HG03045 (cell line): ENCODE measurements around the gene RBBP8NL.
A peak's percentile ranks its signal among the peaks of the same experiment; 100 is the strongest.

Experiments used
- ATAC-seq: cut with Tn5 transposase; IDR thresholded peaks from one replicate; pipeline ENCODE4 v1.9.1; 2021; ENCODE audit warnings: mild to moderate bottlenecking, moderate library complexity; ENCODE audit not compliant: unreplicated experiment

RBBP8NL gene

DNA sequence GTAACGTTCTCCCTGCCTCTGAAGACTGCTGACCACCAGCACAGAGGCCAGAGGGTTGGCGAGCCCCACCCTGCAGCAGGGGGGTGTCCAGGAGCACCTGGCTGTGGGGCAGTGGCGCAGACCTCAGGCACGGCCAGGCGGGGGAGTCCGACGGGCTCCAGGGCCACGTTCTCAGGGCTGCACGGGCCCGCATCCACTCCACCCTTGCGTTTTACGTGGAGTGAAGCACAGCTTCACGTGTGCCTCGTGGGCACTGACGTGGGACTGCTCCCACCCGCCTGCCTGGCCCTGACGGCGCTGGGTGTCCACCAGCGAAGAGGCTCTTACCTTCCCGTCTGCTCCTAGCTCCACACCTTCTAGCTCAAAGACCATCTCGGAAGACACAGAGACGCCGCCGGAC lies 33.5 kb downstream of the RBBP8NL start:
- no peak for ATAC-seq

DNA sequence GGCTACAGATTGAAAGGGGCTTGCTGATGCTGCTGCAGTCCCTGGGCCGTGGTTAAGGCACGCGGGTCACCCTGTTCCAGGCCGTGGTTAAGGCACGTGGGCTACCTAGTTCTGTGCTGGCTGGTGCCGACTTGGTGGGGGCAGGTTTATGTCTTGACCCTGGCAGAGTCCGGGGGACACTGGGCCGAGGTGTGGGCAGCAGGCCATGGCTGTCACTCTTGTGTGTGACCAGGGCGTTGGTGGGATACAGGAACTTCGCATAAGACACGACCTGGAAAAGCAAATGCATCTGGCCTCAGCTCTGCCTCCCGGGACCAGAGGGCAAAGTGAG lies 34.0 kb downstream of the RBBP8NL start:
- ATAC-seq, result no peak

DNA sequence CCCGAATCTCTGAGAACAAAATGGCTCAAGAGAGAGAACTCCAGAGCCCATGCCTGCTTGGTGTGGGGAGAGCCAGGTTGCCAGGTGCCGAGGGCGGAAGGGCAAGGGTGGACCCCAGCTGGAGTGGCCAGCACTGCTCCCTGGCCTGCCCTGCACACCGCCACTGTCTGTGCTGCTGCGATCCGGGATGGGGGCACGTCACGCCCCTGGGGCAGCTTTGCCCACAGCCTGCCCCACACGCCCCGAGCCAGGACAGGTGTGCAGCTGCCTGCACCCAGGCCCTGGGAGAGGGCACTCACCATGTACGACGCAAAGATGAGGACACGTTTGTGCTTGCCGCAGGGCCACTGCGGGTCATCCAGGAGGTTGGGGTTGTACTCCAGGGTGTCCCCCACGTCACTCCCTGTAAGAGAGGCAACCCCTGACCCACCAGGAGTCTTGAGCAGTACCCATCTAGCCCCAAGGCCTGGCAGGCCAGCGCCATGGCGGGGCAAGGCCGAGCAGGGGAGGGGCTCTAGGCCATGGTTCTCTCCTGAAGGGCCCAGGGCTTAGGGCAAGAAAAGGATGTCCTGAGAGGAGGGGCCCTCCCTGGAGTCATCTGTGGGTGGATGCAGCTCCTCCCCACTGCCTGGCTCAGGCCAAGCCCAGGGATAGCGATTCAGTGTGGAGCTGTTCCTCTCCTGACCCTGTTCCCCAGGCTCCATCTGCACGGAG lies 34.6 kb downstream of the RBBP8NL start:
- ATAC-seq, result no peak

DNA sequence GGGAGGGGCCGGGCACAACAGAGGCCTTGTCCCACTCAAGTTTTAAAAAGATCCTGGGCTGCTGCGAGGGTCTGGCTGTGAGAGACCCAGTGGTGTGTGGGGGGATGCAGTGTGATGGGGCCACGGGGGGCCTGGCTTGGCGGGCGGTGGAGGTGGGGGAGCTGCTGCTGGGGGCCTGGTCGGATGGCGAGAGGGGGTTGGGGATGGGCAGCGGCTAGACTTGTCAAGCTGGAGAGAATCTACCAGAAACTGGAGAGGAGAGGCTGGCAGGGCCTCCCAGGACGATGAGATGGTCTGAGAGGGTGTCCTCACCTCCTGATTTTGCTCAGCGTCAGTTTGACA lies 35.3 kb downstream of the RBBP8NL start:
- no peak for ATAC-seq

DNA sequence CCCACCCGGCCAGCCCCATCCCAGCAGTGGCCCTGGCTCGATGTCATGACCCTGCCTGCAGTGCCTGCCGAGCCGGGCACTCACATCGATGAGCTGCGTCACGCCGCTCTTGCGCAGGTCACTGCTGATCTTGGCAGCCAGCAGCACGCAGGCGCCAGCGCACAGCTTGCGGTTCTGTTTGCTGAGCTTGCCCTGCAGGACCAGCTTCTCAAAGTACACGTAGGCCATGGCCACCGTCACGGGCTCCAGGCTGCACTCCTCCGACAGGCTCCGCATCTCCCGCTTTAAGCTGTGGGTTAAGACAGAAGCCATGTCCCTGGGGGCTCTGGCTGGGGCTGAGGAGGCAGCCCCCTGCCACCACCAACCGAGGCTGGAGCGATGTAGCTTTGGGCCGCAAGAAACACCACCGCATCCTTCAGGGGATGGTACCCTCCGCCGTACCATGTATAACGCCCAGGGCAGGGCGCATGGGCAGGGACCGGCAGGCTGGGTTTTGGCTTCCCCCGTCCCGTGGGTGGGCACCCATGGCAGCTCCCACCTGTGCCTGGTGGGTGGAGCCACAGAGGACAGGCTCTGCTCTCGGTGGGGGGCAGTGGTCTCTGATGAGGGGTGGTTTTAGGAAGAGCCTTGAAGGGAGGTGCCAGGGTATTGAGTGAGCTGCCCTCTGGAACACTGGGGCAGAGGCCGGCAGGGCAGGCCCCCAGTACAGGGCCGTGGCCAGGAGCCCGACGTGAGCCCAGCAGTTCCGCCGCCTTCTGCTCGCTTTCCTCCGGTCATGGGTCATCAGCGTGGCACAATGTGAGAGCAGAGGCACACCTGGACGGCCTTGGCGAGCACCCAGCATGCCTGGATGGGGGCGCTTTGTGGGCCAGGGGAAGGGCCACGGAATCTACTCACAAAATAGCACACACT lies 35.9 kb downstream of the RBBP8NL start:
- ATAC-seq, result no peak

DNA sequence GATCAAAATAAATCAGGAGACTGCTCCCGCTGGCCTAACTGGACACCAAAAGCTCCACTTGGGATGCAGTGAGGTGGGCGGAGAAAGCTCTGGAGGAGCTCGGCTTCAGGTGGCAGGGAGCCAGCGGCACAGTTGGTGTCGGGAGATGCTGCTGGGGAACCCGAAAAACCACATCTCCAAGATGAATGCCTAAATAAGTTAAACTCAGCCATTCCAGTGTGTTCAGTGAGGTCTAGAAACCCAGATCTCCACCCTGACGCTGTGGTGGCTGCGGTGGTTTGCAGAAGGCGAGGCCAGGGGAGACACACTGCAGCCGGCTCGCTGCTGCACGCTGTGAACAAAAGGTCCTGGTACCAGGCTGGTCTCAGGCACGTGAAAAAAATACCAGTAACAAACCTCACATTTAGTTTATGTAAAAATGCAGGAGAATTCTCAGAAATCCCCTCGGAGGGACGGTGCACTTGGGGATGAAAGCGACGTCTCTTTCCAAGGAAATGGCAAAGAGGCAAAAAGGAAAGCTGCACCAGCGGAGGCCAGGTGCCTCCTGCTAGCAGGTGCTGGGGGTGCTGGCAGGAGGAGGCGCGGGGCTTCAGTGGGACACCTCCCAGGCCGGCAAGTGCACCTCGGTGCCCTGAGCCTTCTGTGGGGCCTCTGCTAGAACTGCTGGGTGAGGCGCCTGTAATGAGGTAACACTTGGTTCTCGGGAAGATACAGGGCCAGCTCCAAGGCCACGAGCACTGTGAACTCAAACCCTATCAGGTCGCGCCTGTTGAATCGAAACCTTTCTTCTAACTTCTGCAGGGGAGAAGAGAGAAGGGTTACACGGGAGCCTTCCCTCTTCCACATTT lies 36.8 kb downstream of the RBBP8NL start:
- ATAC-seq, result no peak

DNA sequence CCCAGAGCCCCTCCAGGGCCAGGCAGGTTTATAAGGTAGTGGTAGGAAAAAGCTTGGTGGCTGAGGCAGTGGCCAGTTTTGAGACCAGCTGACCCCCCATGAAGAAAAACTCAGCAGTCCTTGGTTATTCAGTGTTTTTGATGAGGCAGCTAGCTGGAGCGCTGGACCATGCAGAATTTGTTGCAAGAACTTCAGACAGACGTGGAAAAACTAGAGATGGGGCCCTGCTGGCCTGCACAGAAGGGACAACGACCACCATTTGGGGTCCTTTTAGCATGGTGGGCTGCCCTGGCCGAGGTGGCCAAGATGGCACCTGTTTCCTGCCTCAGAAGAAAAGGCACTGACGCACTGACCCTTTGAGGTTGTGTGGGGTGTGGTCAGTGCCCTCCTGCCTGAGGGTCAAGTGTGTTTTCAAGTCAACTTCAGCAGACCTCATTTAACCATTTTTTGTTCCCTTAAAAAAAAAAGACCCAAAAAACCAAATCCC lies 37.7 kb downstream of the RBBP8NL start:
- no peak for ATAC-seq

DNA sequence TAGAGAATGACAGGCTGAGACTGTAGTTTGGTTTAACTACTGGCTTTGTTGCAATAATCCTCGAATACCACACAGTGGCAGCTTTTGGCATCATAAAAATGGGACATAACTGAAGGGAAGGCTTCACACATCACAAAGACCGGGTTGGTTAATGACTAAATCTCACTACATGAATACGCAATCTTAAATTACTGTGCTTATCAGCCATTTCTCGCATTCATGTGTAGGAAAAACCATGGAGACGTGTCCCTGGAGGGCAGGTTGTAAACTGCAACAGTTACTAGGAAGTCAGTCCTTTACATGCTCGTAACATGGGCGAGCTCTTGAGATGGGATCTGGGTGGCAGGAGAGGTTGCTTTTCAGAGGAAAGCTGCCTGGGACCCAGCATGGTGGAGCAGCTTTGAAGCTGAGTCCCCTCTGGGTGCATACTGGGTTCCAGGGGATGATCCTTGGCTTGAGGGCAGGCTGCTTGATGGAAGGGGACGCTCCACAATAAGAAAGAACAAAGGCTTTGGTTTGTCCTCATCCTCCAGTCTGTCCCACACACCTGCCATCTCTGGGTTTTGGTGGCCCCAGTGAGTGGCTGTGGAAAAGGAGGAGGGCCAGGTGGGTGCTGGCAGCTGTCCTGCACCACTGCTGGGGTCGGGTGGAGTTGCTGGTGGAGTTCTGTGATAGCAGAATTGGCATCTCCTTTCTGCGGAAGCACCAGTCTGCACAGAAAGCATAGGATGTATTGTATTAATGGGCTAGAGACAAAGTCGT lies 38.3 kb downstream of the RBBP8NL start:
- ATAC-seq, result no peak

DNA sequence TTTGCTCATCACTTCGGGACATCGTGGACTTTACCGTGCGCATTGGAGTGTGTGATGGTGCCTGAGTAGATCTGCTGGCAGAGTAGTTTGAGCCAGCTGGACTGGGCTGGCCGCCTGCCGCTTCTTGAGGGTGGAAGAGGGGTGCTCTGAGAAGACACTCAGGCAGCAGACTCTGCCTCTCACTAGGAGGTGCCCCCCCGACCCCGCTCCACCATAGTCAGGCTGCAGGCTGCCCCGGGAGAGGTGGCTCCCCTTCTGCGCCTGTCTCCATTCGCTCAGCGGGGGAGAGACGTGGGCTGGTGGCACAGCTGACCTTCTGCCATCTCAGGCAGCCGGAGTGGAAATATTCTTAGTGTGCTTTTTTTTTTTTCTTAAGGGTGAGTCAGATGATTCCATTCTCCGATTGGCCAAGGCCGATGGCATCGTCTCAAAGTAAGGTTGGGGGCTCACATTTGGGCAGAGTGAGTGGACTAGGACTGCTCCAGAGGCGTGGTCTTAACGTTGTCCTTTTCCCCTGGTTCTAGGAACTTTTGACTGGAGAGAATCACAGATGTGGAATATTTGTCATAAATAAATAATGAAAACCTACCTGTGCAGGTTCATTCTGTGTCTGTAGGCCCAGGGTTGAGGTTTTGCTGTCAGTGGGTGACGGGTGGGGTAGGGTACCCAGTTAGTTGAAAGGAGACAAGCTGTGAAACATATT lies 39.3 kb downstream of the RBBP8NL start:
- ATAC-seq, result no peak

DNA sequence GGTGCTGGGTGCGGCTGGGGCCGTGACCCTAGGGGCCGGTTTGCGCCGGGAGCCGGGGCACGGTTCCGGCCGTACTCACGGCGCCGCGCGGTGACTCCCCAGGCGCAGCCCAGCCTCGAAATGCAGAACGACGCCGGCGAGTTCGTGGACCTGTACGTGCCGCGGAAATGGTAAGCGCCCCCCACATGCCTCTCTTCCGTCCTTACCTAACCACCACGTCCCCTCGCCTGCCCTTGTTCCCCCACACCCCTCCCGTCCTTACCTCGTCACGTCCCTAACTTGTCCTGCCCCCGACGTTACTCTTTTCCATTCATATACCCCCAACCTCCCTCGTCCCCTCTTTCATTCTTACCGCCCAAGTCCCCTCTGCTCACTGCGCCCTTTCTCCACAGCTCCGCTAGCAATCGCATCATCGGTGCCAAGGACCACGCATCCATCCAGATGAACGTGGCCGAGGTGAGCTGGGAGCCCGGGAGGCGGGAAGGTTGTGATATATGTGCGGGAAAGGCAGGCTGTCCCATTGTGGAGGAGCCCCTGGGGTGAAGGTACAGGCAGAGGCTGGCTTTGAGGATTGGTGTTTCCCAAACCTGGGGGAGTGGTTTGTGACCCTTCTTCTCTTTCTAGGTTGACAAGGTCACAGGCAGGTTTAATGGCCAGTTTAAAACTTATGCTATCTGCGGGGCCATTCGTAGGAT lies 40.0 kb downstream of the RBBP8NL start:
- ATAC-seq, result no peak

DNA sequence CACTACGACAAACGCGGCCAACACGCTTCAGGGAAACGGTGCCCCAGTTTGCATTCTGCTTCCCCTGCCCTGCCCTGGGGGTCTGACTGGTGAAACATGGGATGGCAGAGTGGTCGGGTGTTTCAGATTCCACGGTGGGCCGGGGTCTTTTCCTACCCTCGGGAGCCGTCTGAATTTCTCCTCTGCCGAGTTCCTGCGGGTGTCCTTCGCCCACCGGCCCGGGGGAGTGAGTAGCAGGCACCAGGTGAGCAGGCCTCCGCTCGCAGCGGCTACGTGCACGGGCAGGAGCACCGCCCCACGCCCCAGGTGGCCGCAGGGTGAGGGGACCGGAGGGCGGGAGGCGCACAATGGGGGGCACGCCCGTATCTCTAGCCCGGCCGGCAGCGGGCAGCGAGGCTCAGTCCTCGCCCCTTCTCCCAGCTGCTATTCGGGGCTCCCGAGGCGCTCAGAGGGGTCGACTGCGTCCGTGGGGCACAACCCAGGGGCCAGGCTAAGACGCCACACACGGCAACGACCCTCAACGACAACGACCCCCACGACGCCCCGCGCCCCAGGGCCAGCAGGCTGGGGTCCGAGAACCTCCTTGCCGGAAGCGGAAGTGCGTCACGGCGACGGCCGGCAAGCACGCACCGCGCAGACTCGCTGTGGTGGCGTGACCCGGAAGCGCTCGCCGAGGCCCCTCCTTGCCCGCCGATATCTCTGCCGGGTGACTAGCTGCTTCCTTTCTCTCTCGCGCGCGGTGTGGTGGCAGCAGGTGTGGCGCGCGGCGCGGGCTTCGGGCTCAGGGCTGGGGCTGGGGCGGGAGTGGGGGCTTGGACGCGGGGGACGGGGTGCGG lies 40.7 kb downstream of the RBBP8NL start, which contains the start of gene RPS21:
Gene RPS21, plus strand, starts transcription at position 721 of the 836 bp plus-strand sequence. CDS start 236 bp downstream, outside the sequence.
- peak; percentile 82 for ATAC-seq

DNA sequence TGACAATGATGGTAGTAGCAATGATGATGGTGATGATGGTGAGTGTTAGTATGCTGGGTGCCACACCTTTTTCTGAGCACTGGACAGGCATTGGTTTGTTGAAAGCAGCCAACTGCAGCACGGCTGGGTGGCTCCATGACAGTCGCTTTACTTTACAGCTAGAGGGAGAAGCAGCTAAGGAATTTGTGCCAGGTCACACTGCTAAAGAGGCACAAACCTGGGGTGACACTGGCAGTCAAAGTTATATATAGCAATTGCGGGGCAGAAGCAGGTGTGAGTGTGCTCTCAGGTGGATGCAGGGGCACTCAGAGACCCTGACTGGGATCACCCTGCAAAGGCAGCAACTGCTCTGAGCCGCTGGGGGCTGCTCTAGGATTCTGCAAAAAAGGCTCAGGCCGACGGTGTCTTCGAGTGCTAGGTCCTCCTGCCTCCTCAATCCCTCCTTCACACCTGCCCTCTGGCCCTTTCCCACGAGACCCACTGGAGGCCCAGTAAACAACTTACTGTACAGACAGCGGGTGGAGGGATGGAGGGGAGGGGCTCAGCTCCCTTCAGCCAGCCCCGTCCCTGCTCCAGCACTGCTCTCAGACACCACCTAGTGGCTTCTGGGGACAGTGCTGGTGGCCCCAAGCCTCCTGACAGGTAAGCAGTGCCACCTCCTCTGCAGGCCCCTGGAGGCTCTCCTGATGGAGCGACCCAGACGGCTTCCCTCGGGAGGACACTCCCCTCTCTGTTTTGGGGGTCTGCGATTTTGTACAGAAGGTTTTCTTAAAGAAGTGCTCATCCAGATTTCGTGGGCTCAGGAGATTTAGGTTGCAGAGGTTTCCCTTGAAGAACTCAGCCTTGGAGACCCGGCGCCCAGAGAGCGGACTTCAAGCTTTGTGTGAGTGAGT lies 44.8 kb downstream of the RBBP8NL start:
- peak; percentile 41 for ATAC-seq

DNA sequence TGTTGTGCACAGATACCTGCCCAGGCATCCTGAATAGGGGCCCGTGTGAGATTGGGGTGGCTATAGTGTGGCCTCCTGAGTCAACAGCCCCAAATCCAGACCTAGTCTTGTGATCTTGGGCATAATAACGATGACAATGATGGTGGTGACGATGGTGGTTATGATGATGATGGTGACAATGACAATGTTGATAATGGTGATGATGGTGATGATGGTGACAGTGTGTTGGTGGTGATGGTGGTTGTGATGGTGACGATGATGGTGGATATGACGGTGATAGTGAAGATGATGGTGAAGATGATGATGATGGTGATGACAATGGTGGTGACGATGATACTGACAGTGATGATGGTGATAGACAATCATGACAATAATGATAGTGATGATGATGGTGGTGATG lies 45.5 kb downstream of the RBBP8NL start:
- ATAC-seq, result no peak

DNA sequence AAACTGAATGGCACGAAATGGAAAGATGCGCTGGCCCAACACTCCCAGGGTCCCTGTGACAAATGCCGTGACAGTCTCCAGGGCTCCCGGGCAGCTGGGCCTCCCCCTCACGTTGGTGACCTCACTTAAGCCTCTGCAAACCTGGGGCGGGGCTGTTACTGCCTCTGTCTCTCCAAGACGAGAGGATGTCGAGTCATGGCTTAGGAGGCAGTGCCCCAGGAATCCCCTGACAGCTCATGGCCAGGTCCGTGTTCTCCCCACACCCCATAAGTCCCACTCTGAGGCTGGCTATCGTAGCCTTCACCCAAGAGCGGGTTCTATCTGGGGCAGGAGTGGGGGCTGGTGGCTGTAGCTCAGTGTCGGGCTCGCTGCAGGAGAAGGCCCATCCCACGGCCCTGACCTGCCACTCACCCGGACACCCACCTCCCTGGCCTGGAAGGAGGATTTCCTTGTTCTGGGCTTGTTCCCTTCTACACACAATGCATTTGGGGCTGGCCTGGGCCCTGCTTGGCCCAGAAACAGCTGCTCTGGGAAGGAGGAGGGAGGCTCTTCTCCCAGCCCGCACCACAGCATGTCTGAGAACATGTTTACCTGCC lies 46.0 kb downstream of the RBBP8NL start:
- no peak for ATAC-seq

DNA sequence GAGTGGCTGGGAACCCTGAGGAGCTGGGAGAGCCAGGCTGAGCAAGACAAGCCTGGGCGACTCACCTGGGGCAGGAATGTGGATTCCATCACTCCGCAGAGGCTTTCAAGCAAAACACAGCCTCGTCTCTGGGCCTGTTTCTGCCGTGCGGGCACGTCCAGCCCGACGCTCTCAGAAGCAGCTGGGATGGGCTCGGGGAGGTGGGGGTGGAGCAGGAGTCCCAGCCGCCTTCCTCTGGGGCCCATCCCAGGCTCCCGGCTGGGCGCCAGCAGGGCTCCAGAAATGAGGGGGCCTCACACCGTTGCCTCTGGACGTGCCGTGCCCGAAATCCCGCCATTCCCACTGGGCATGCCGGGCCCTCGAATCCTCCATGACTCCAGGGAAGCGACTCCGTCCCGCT lies 49.1 kb downstream of the RBBP8NL start:
- ATAC-seq, result no peak

DNA sequence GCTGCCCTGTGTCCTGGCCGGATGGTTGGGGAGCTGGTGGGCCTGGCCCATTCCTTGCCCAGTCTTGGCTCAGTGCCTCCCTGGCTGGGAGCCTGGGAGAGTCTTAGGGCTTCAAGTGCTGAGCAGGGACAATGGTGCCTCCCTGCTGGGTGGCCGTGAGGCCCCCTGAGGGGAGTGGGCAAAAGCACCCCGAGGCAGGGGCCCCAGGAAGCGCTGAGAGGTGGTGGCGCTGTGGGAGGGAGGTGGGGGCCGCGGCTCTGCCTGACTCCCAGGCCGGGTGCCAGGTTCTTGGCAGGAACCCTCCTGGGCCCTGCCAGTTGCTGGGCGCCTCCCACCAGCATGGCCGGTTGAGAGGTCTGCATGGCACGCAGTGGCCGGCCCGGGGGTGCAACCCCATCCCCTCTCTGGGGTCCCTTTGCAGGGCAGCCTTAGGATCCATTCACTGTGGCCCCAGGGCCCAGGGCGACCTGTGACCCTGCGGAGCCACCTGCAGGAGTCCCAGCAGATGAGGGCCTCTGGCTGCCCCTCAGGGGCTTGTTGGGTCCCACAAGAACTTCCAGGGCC lies 49.6 kb downstream of the RBBP8NL start:
- no peak for ATAC-seq

DNA sequence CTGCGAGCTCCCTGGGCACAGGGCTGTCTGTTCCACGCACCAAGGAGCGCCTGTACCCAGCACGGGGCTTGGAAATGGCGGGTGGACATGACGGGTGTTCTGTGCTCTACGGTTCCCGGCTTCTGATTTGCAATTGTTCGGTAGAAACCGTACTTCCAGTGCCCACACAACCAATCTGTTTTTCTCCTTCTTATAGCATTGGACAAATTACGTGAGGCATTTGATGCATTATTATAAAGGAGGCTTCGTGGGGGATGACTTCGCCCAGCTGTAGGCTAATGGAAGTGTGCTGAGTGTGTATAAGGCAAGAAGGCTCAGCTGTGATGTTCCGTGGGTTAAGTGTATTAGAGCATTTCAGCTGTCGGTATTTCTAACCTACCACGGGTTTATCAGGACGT lies 50.3 kb downstream of the RBBP8NL start:
- no peak for ATAC-seq
